Lung (tissue), 12 donors: ENCODE measurements around the gene LYPD5. TPM values are rescaled to one million over a fixed set of nuclear protein-coding genes. Genes with fewer than 3 reads are reported as not detected.
A peak's percentile ranks its signal among the peaks of the same experiment; 100 is the strongest.
"Not testable (repeated sequence)": the region's sequence is repeated elsewhere in the genome, so short reads cannot be mapped to it uniquely, and the experiment has no call there.

Experiments used
- ATAC-seq: fragments of 200-7000 bp; cut with Tn5 transposase; one replicate; pipeline ENCODE4 v1.9.1; 2020; ENCODE audit warnings: moderate number of reproducible peaks; ENCODE audit not compliant: insufficient read depth, low FRiP score
- DNase-seq, 3 donors: peaks; one replicate each; pipeline ENCODE4 v3.0.0-alpha.2; 2013 to 2017
- H3K27ac ChIP-seq, 2 donors: one replicate each; pipeline ENCODE4 v1.5.1; 2013; ENCODE audit warnings: mild to moderate bottlenecking in 2 of 2, moderate library complexity in 2 of 2, control low read depth in 1 of 2, inconsistent platforms in 1 of 2, low read depth in 1 of 2, low read length in 1 of 2
- H3K27me3 ChIP-seq, 3 donors: one replicate each; pipeline ENCODE4 v1.5.1; 2013; ENCODE audit warnings: low read length in 2 of 3; ENCODE audit not compliant: control insufficient read depth in 3 of 3, insufficient read depth in 3 of 3
- H3K36me3 ChIP-seq, 4 donors: one replicate each; pipeline ENCODE4 v1.5.1; 2013; ENCODE audit warnings: low read length in 4 of 4, mild to moderate bottlenecking in 1 of 4, moderate library complexity in 1 of 4; ENCODE audit not compliant: control insufficient read depth in 4 of 4, insufficient read depth in 4 of 4
- H3K4me1 ChIP-seq, 5 donors: one replicate each; pipeline ENCODE4 v1.5.1; 2013; ENCODE audit warnings: low read length in 5 of 5, mild to moderate bottlenecking in 2 of 5, moderate library complexity in 1 of 5; ENCODE audit not compliant: control insufficient read depth in 5 of 5, insufficient read depth in 5 of 5
- H3K4me3 ChIP-seq: one replicate; pipeline ENCODE4 v1.5.1; 2013; ENCODE audit warnings: mild to moderate bottlenecking, control low read depth, moderate library complexity
- H3K9ac ChIP-seq, 2 donors: one replicate each; pipeline ENCODE4 v1.5.1; 2013; ENCODE audit warnings: low read length in 2 of 2, control low read depth in 1 of 2; ENCODE audit not compliant: insufficient read depth in 1 of 2
- H3K9me3 ChIP-seq, 4 donors: one replicate each; pipeline ENCODE4 v1.5.1; 2013; ENCODE audit warnings: low read length in 3 of 4, mild to moderate bottlenecking in 1 of 4, moderate library complexity in 1 of 4; ENCODE audit not compliant: control insufficient read depth in 4 of 4, insufficient read depth in 3 of 4
- CTCF ChIP-seq: IDR thresholded peaks from 2 replicates; pipeline ENCODE4 v1.5.1; 2012; ENCODE audit warnings: mild to moderate bottlenecking; ENCODE audit errors: control extremely low read depth, extremely low read depth
- WGBS, 2 donors: extraction: QIAGEN DNeasy Blood & Tissue Kit; methylation state at CpG; one replicate each; pipeline ENCODE4 v1.1.7; 2013; 5-methylcytosine and 5-hydroxymethylcytosine counted together
- polyA plus RNA-seq, 2 donors: library from polyadenylated mRNA; stranded (reverse); fragments of 200-250 nt; gene quantifications; one replicate each; pipeline ENCODE4 v1.2.1, GENCODE V29; 2013
- total RNA-seq, 2 donors: library from RNA; depleted of rRNA in 1 of 2; stranded (reverse); fragments of >200 nt in 1 of 2; gene quantifications; one replicate each; pipeline ENCODE4 v1.2.1, GENCODE V29; 2014 to 2021
- donor health status: control.
- donor health status: control.
- donor health status: Bipolar disorder and iron deficiency.
- donor health status: healthy.
- donor health status: DM: yes; HTN: yes; CAD: no.

Gene LYPD5
- total and polyA plus RNA-seq, 4 donors, result 0.51 to 8.1 (median 2.9) TPM

- Histone ChIP-seq H3K9me3 (peaks cover 0 to 12% (median 0%) of the 10 kb centered on the region in 4 donors), H3K27me3 (peaks cover 0 to 22% (median 17%) of the 10 kb centered on the region in 3 donors), H3K4me3 (peak overlapping the region; percentile 57), H3K4me1 (peaks cover 0 to 9% (median 4%) of the 10 kb centered on the region in 5 donors), H3K27ac (no peak overlapping the region), H3K36me3 (no peaks in the 10 kb centered on the region), H3K9ac (no peak overlapping the region)
- 14 to 16% methylated on average over 48 of the region's 48 CpGs for WGBS, 2 donors
- no peak for TF ChIP-seq CTCF
- ATAC-seq (no peak), DNase-seq (peak; percentile 34 to 44 (median 36))
These were observed 18.0 kb upstream of the LYPD5 start for GRCh38 chr19:43820098-43820883.

GRCh38 chr19:43818500-43818899 is 16.3 kb upstream of the LYPD5 start:
- DNase-seq, result no peak
- ATAC-seq, result no peak
- peaks cover 0 to 12% (median 0%) of the 10 kb centered on the region in 4 donors for H3K9me3 ChIP-seq
- peaks cover 0 to 22% (median 17%) of the 10 kb centered on the region in 3 donors for H3K27me3 ChIP-seq
- no peak overlapping the region for H3K4me3 ChIP-seq
- 78 to 91% methylated on average over 5 of the region's 5 CpGs for WGBS, 2 donors
- no peaks in the 10 kb centered on the region for H3K36me3 ChIP-seq
- no peak overlapping the region for H3K27ac ChIP-seq
- H3K4me1 ChIP-seq, result peaks cover 0 to 9% (median 4%) of the 10 kb centered on the region in 5 donors
- no peak overlapping the region for H3K9ac ChIP-seq
- no peak for TF ChIP-seq CTCF

GRCh38 chr19:43817454-43817853 is 15.2 kb upstream of the LYPD5 start:
- ATAC-seq, H3K36me3 ChIP-seq, H3K9ac ChIP-seq, H3K27ac ChIP-seq, H3K4me1 ChIP-seq, DNase-seq, H3K4me3 ChIP-seq: not testable (repeated sequence)
- Histone ChIP-seq H3K9me3 (peaks cover 0 to 12% (median 0%) of the 10 kb centered on the region in 4 donors), H3K27me3 (peaks cover 0 to 22% (median 17%) of the 10 kb centered on the region in 3 donors)
- 83 to 100% methylated on average over 1 of the region's 1 CpG for WGBS, 2 donors

- Histone ChIP-seq H3K9me3 (peaks cover 0 to 3% (median 0%) of the 10 kb centered on the region in 4 donors), H3K9ac (no peak overlapping the region), H3K27ac (no peak overlapping the region), H3K36me3 (no peaks in the 10 kb centered on the region), H3K4me3 (no peak overlapping the region), H3K27me3 (peaks cover 0 to under 1% (median 0%) of the 10 kb centered on the region in 3 donors), H3K4me1 (no peaks in the 10 kb centered on the region)
- WGBS, 2 donors, result 79 to 86% methylated on average over 5 of the region's 5 CpGs
- DNase-seq, result no peak
- TF ChIP-seq CTCF, result no peak
- ATAC-seq, result no peak
These were observed 12.6 kb upstream of the LYPD5 start for GRCh38 chr19:43814663-43815352.
